Loucy (cell line): ENCODE results near the gene SASH1.

Experiments used
- H2AFZ ChIP-seq: fragments of 200-600 bp; sonication (generic); 2 replicates; pipeline ENCODE4 v1.6.0; 2016; ENCODE audit warnings: antibody characterized with exemption, mild to moderate bottlenecking, low read length, moderate library complexity
- H3F3A ChIP-seq: fragments of 200-600 bp; 2 replicates; pipeline ENCODE4 v1.6.0; 2016; ENCODE audit warnings: antibody characterized with exemption, low read depth, mild to moderate bottlenecking
- H3K27me3 ChIP-seq: fragments of 200-600 bp; sonication (generic); 2 replicates; pipeline ENCODE4 v1.6.1; 2014; ENCODE audit warnings: low read length, mild to moderate bottlenecking; ENCODE audit not compliant: insufficient read depth, poor library complexity, severe bottlenecking
- H3K36me3 ChIP-seq: fragments of 200-600 bp; sonication (generic); 2 replicates; pipeline ENCODE4 v1.6.1; 2016; ENCODE audit warnings: low read length; ENCODE audit not compliant: insufficient read depth
- H3K4me1 ChIP-seq: fragments of 200-600 bp; sonication (generic); 2 replicates; pipeline ENCODE4 v1.5.1; 2014; ENCODE audit warnings: low read length, mild to moderate bottlenecking; ENCODE audit not compliant: insufficient read depth, poor library complexity, severe bottlenecking
- H3K4me2 ChIP-seq: fragments of 200-600 bp; sonication (generic); 2 replicates; pipeline ENCODE4 v1.6.0; 2014; ENCODE audit warnings: antibody characterized with exemption, low read length, low read depth, mild to moderate bottlenecking; ENCODE audit not compliant: poor library complexity, severe bottlenecking
- H3K4me3 ChIP-seq: fragments of 200-600 bp; sonication (generic); 2 replicates; pipeline ENCODE4 v1.5.1; 2014; ENCODE audit warnings: low read length, mild to moderate bottlenecking, mixed read lengths; ENCODE audit not compliant: poor library complexity, severe bottlenecking
- H3K79me2 ChIP-seq: fragments of 200-600 bp; sonication (generic); 2 replicates; pipeline ENCODE4 v1.6.1; 2014; ENCODE audit warnings: low read length; ENCODE audit not compliant: insufficient read depth
- H3K9ac ChIP-seq: fragments of 200-600 bp; sonication (generic); 2 replicates; pipeline ENCODE4 v1.6.0; 2014; ENCODE audit warnings: mild to moderate bottlenecking, low read depth, low read length, moderate library complexity; ENCODE audit not compliant: poor library complexity, severe bottlenecking
- H3K9me2 ChIP-seq: fragments of 200-600 bp; sonication (generic); replicated peaks from 2 replicates; pipeline ENCODE4 v1.6.1; 2016; ENCODE audit warnings: low read depth, low read length, mixed read lengths
- H3K9me3 ChIP-seq: fragments of 200-600 bp; sonication (generic); 2 replicates; pipeline ENCODE4 v1.6.1; 2014; ENCODE audit warnings: mild to moderate bottlenecking, antibody characterized with exemption, low read length, low read depth; ENCODE audit not compliant: insufficient read depth
- H4K20me1 ChIP-seq: fragments of 200-600 bp; sonication (generic); 2 replicates; pipeline ENCODE4 v1.6.0; 2014; ENCODE audit warnings: antibody characterized with exemption, low read length, mild to moderate bottlenecking; ENCODE audit not compliant: insufficient read depth, poor library complexity, severe bottlenecking
- EZH2phosphoT487 ChIP-seq: fragments of 200-600 bp; IDR thresholded peaks from 2 replicates; pipeline ENCODE4 v1.6.1; 2018; ENCODE audit warnings: antibody characterized with exemption, mild to moderate bottlenecking, moderate library complexity, borderline replicate concordance
- TF ChIP-seq, protein P1 (sequence below): fragments of 200-600 bp; sonication (generic); conservative IDR thresholded peaks from 2 replicates; pipeline ENCODE4 v1.5.1; 2014; ENCODE audit warnings: mild to moderate bottlenecking, antibody characterized with exemption, low read length

The SASH1 gene

DNA sequence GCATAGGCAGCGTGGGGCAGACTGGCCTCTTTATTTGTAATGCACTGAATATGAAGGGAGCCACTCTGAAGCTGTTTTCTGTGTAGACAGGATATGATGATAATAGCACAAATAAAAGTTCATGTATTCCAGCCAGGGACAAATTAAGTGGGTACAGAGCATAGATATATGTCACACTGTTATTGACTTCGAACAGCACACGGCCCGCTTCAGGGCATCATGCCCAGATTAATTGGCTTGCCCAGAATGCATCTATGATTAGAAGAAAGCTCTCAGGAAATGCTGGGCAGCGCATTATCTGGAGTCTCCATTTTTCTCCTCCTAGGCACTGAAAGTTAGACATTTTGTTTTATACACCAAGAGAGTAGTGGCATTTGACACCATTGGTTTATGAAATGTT is 26.3 kb upstream of the SASH1 start:
- Histone ChIP-seq H3K4me3 (no peak overlapping the region), H3F3A (no peaks in the 10 kb centered on the region), H3K27me3 (no peaks in the 10 kb centered on the region), H2AFZ (no peak overlapping the region), H3K4me2 (no peak overlapping the region), H3K9ac (no peak overlapping the region), H3K4me1 (no peaks in the 10 kb centered on the region), H3K36me3 (no peaks in the 10 kb centered on the region), H3K9me2 (no peaks in the 10 kb centered on the region), H4K20me1 (no peaks in the 10 kb centered on the region), H3K79me2 (no peaks in the 10 kb centered on the region), H3K9me3 (no peaks in the 10 kb centered on the region)
- no peak for TF ChIP-seq EZH2phosphoT487
- TF ChIP-seq, protein P1, sequence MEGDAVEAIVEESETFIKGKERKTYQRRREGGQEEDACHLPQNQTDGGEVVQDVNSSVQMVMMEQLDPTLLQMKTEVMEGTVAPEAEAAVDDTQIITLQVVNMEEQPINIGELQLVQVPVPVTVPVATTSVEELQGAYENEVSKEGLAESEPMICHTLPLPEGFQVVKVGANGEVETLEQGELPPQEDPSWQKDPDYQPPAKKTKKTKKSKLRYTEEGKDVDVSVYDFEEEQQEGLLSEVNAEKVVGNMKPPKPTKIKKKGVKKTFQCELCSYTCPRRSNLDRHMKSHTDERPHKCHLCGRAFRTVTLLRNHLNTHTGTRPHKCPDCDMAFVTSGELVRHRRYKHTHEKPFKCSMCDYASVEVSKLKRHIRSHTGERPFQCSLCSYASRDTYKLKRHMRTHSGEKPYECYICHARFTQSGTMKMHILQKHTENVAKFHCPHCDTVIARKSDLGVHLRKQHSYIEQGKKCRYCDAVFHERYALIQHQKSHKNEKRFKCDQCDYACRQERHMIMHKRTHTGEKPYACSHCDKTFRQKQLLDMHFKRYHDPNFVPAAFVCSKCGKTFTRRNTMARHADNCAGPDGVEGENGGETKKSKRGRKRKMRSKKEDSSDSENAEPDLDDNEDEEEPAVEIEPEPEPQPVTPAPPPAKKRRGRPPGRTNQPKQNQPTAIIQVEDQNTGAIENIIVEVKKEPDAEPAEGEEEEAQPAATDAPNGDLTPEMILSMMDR: no peak

DNA sequence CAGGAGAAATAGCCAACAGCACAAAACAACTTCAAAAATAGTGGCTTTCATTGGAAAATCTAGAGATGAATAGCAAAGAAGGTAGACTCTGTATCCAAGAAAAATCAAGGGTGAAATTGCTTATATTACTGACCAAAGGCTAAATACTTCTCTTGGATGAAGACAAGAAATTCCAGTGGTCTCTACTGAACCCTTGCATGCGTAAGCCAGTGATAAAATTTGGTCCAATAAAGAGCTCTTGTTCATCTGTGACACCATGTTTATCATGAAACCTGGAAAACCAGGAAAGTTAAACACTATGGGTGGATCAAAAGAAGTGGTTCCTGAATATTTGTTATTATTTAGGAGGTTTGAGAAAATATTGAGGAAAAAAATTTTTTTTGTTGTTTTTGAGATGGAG is 25.6 kb upstream of the SASH1 start:
- H3K9me3 ChIP-seq: no peaks in the 10 kb centered on the region
- no peak overlapping the region for H3K4me2 ChIP-seq
- H3K27me3 ChIP-seq: no peaks in the 10 kb centered on the region
- no peaks in the 10 kb centered on the region for H4K20me1 ChIP-seq
- H2AFZ ChIP-seq: no peak overlapping the region
- H3K79me2 ChIP-seq: no peaks in the 10 kb centered on the region
- no peak overlapping the region for H3K9ac ChIP-seq
- H3K9me2 ChIP-seq: no peaks in the 10 kb centered on the region
- H3K36me3 ChIP-seq: no peaks in the 10 kb centered on the region
- TF ChIP-seq EZH2phosphoT487: no peak
- TF ChIP-seq, protein P1: no peak
- H3F3A ChIP-seq: no peaks in the 10 kb centered on the region
- H3K4me1 ChIP-seq: no peaks in the 10 kb centered on the region
- no peak overlapping the region for H3K4me3 ChIP-seq

DNA sequence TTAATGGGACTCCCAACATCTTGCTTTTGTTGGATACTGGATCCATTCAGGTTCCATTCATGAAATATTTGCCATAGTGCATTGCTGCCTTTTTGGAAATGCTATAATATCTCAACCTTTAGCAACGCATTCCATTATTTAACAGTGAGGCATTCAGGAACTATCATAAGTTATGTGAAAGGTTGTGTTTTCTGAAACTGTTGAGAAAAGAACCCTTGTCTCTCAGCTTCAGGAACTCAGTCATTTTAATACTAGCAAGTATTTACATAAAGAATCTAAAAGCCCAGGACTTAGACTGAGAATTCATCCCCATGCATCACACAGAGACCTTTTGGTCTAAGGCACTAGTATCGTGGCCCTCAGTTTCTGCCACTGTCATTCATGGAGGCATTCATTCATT is 24.9 kb upstream of the SASH1 start:
- TF ChIP-seq, protein P1: no peak
- no peak for TF ChIP-seq EZH2phosphoT487
- H3K79me2 ChIP-seq: no peaks in the 10 kb centered on the region
- no peaks in the 10 kb centered on the region for H3K9me3 ChIP-seq
- no peaks in the 10 kb centered on the region for H3K27me3 ChIP-seq
- H3K4me1 ChIP-seq: no peaks in the 10 kb centered on the region
- H3K9ac ChIP-seq: no peak overlapping the region
- H3K9me2 ChIP-seq: no peaks in the 10 kb centered on the region
- no peak overlapping the region for H3K4me3 ChIP-seq
- no peak overlapping the region for H3K4me2 ChIP-seq
- no peaks in the 10 kb centered on the region for H4K20me1 ChIP-seq
- no peak overlapping the region for H2AFZ ChIP-seq
- no peaks in the 10 kb centered on the region for H3F3A ChIP-seq
- no peaks in the 10 kb centered on the region for H3K36me3 ChIP-seq
